ENCODE results near the gene TXNRD3.
"Not testable (repeated sequence)": the region's sequence is repeated elsewhere in the genome, so short reads cannot be mapped to it uniquely, and the experiment has no call there.

- not testable (repeated sequence) for TF ChIP-seq CTCF (conservative IDR thresholded peaks at IDR 0.05 in 1 of 2, IDR thresholded peaks at IDR 0.05 in 1 of 2; ENCODE audit: low read depth in 1 of 2, low read length in 2 of 2); EZH2 (IDR thresholded peaks at IDR 0.05; ENCODE audit: low read length, missing control alignments)
These were observed 63.4 kb downstream of the TXNRD3 start for GRCh38 chr3:126591515-126591914.

Data from fibroblast of lung (primary cell).